ENCODE data around the gene TNFAIP8.
A peak's percentile ranks its signal among the peaks of the same experiment; 100 is the strongest.
"Not testable (repeated sequence)": the region's sequence is repeated elsewhere in the genome, so short reads cannot be mapped to it uniquely, and the experiment has no call there.

Gene TNFAIP8

DNA sequence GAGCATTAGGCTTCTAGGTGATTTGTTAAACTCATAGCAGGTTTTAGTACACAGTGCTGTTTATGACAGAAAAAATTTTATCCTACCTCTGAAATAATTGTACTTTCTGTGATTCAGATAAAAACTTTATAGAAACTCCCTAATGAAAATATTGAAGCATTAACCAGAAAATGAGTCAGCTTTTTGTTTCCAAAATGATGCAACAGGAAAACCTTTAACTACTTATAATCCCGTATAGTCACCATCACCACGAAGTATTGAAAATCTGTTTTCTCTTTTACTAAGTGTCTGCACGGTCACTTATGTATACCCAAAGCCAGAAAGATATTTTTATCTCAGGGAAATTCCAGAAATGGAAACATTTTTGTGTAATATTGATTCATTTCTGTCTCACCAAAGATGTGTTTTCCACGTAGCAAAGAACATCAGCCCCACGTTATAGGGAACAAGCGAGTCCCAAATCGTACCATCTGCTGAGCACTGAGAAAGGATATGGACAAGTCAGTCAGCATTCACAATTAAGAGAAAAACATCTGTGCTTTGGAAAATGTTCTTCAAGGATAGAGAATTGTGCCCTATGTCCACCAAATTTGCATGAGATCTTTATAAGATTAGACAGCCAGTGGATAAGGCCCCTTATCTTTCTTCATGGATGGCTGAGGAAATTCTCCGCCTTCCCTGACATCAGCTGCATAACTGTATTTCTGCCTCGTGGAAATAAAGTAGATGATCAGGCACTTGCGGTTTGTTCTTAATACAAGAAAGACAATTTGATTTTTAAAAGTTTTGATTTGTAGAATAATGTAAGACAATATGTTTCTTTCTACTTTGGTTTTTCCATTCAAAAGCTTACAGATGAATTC is 41.9 kb downstream of the TNFAIP8 start:
- no peak for DNase-seq

DNA sequence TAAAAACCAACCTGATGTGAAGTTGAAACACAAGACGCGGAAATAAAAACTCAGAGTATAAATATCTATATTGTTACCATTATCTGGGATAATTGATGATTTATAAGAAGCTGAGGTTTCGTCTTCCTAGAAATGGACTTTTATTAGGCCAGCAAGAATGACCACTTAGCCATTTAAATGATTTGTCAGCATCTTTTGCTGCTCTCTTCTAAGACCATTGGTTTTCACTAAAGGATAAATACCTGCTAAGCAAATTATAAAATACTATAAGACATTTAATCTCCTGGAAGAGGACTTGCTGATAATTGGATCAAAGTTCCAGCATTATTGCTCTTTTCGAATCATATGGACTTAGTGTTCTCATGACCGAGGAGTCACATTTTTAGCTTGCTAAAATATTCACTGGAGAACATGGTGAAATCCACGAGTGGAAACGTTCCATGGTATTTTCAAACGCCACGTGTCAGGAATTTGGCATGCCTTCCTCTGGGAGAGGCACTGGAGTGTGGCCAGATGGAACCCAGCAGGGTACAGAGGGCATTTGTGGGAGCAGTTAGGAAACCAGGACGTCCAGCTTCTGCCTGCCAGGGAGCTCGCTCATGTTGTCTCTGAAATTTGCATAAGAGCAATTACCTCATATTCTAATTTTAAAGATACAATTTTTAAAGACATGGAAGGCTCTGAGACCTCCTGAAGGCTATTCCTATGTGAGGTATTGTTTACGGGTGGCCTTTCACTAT is 43.1 kb downstream of the TNFAIP8 start:
- no peak for DNase-seq

DNA sequence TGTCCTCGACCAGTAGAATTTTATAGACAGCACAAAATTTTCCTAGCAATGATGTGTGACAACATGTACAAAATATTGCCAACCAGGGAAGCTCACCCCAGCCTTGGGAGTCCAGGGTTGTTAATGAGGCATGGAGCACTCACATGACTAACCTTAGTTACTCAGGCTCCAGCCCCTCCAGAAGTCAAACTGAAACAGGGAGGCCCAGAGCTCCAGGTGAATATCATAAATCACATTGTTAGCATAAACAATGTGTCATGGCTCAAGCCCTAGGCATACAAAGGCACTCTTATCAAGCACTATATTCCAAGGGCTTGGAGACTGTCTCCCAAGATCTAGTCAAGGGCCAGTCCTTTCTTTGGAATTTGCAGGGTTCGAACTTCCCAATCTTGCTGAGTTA is 44.4 kb downstream of the TNFAIP8 start:
- no peak for DNase-seq

DNA sequence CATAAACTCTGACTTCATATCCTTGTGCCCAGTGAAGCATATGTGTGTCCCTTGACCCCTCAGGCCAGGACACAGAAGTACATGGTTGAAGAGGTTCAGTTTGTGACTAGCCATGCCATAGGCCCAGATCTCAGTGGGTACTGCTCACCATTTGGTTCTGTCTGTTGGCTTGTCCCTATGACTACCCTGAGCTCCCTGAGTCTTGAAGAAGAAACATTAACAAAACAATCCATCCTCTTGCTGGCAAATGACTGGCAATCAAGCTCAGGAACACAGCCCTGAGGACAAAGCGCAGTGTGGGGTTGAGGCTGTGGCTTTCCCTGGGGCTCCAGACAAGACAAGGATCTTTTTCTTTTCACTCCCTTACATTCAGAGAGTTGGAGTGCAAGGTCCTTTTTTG is 46.3 kb downstream of the TNFAIP8 start:
- no peak for DNase-seq

DNA sequence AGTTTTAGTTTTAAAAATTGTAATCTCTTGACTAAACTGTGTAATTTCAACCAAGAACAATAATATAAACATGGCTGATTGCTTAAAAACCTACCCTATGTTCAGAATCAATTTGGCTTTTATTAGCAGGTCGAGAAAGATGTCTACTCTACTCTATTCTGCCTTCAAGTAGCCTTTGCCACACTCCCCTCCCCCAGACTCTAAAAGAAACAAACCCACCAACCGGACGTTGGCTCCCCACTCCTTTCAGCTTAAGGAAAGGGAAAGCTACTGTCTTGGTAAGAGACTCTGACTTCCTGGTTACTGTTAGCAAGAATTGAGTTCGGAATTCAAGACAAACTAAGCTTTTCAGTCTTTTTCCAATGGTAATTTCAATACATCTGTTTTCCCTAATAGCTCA is 46.7 kb downstream of the TNFAIP8 start:
- no peak for DNase-seq

- DNase-seq, result no peak
Observed at GRCh38 chr5:119404033-119404432, 48.2 kb downstream of the TNFAIP8 start.

GRCh38 chr5:119405419-119405818 is 49.6 kb downstream of the TNFAIP8 start:
- DNase-seq, result no peak

DNA sequence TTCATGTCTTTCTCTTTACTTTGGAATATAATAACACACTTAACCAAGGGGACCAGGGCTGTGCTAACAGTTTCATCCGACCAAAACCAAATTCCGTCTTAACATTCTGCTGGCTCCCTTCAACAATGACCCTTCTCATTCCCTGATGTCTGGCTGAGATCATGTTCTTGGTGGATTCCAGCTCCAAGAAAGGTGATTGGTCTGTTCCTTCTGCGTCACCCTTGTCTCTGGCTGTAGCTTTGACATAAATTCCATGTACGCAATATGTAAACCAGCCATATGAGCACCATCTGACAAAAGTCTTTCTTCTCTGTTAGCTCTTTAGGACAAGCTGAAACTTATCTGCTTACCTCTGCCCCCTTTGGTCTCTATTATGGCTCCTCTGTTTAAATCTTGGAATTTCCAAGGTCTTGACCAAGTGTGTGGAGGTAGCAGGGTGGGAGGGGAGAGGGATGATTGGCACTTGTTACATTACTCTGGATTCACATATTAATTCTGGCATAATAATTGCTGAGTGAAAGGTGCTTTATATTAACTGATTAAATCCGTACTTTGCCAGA is 50.8 kb downstream of the TNFAIP8 start:
- DNase-seq, result no peak

- DNase-seq, result no peak
Observed at GRCh38 chr5:119409235-119409815, 53.5 kb downstream of the TNFAIP8 start.

DNA sequence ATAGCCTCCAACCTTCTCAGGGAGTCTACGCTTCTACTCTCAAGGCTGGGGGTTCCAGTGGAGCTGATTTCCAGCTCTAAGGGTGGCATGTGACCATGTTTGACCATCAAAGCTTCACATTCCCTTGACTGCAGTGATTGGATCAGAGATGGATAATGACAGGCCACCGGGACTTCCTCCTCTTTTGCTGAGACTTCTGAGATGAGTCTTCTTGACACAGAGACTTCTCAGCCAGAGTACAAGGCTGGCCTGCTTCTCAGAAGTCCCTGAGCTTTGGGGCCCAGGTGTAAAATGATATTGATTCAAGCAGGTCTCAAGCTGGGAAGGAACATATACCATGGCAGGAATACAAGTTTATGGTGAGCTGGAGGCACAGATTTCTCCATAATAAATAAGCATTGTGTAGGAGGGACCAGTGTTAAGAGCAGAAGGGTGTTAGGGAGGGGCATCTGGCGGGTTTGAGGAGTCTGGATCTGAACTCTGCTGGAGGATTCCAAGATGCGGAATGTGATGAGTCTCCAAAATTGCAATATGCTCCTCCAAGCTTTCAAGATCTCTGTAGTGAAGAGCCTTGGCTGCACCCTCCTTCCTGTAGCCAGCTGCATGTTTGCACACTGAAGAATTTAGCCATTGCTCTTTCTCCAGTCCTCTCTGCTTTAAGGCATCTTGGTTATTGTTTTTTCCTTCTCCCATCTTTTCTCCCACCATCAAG is 54.8 kb downstream of the TNFAIP8 start:
- DNase-seq, result no peak

- peak; percentile 12 for DNase-seq
Observed at GRCh38 chr5:119411361-119412278, 55.8 kb downstream of the TNFAIP8 start.

DNA sequence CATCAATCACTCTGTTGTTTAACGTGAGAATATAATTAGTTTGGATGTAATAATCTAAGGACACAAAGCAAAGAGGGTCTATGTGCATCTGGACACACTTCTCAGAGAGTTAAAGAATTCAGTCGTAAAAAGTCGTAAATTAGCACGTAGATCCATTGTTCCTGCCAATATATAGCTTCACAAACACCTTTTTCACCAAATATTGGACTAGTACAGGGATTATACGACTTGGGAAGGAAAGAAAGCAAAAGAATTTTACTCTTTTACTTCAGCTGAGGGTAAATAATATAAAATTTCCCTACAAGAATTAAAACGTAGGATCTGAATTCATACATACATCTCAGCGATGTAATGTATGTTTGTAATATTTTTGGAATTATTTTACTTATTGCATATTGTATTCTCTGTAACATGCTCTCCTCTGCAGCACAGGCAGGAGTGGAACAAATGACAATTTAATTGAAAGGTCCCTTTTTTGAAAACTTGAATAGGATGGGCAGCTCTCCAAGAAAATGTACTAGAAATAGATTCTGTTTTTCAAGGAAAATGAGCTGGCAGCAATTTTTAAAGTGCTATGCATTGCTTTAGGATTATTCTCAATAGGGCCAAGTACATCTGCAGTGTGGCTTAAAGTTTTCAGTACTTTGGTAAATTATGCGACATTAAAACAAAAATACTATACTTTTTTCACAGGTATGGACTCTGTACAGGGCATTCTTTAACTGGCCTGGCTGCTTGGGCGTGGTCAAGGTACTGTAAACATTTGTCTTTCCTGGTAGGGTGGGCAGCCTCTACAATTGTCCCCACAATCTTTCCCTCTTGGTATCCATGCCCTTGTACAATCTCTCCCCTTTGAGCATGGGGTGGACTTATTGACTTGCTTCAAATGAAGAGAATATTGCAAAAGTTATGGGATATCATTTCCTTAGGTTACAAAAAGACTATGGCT is 56.7 kb downstream of the TNFAIP8 start:
- no peak for DNase-seq

GRCh38 chr5:119414124-119414734 is 58.4 kb downstream of the TNFAIP8 start:
- not testable (repeated sequence) for DNase-seq

DNA sequence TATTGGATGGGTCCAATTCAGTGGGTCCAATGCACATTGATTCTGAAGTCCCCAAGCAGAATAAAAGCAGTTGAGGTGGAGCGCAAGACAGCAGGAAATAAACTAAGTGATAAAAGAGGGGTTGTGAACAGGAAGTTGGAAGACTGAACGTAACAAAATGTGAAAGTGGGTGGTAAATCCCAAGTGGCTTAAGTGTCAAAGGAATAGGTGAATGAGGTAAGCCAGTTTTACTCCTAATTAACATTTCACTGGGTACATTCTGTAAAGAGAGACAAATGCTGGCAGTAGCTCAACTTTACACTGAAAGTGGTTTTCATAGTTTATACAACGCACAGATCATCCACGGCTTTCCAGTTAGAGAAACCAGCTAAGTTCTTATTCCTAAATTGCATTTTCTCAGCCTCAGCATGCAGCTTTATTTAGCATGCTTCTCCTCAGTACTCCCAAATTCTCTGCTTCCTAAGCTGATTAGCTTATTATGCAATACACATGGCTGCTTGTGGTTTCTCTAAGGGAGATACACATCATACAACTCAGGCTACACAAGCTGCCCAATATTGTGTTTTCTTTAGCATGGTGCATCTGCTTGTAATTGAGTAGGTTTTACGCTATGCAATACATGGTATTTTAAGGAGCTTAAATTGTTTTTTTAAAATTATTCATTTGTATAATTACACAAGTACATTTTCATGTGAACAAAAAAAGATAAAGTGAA is 62.2 kb downstream of the TNFAIP8 start:
- no peak for DNase-seq

DNA sequence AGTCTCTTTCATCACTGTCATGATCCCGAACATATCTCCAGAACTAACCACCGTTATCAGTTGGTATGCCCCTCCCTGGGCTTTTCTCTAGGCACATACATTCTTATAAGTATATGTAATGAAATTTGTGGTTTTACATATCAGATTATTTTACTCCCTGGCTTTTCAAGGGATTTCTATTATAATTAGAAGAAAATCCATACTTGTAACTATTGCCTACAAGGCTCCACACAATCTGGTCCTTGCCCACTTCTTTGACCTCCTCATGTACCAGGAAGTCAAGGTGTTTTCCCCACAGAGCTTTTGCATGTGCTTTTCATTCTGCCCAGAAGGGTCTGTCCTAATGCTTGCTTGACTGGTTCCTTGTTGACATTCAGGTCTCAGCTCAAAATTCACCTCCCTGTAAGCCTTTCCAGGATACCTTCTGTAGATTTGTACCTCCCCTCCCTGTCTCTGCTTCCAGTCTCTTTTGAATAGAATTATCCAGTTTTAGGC is 62.8 kb downstream of the TNFAIP8 start:
- no peak for DNase-seq

DNA sequence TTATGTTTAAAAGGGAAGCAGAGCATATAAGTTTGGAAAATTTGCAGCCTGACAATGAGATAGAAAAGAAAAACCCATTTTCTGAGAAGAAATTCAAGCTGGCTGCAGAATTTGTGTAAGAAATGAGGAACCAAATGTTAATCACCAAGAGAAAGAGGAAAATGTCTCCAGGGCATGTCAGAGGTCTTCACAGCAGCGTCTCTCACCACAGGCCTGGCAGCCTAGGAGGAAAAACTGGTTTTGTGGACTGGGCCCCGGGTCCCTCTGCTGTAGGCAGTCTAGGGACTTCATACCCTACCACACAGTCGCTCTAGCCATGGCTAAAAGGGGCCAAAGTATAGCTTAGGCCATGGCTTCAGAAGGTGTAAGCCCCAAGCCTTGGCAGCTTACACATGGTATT is 64.3 kb downstream of the TNFAIP8 start:
- no peak for DNase-seq

GRCh38 chr5:119426057-119426456 is 70.2 kb downstream of the TNFAIP8 start:
- no peak for DNase-seq

DNA sequence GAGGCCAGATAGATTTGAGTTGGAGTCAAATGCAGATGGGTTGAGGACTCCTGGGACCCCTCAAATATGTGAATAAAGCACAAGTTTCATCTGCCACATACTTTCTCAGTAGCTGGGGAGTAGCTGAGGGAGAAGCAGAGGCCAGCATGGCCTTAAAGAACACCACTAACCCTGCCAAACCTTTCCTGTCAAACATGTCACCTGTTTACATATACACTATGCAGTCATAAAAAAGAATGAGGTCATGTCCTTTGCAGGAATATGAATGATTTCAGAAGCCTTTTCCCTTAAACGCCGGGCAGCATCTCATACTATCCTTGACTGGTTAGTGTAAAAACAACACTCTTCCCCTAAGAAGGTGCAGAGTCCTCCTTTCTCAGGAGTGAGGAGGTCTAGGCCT is 71.2 kb downstream of the TNFAIP8 start:
- no peak for DNase-seq

GRCh38 chr5:119427596-119427995 is 71.8 kb downstream of the TNFAIP8 start:
- DNase-seq, result not testable (repeated sequence)
